ENCODE data around the gene ZNF778. TPM values are rescaled to one million over a fixed set of nuclear protein-coding genes. Genes with fewer than 3 reads are reported as not detected.

ZNF778 gene
- total and polyA plus RNA-seq, 2 of the 13 experiments (the other 11 are each of a cell fraction or from before 2014, with no cell fraction given): 3.8 to 7.2 TPM

GRCh38 chr16:89184933-89185794 is 32.3 kb upstream of the ZNF778 start (continued):
- TF ChIP-seq UBTF (CRISPR knock-in tag; IDR thresholded peaks at IDR 0.05) (peak; percentile 37), ATF4 (CRISPR knock-in tag; IDR thresholded peaks at IDR 0.05) (no peak), ZZZ3 (CRISPR knock-in tag; IDR thresholded peaks at IDR 0.05; ENCODE audit: borderline replicate concordance) (no peak), ZNF264 (CRISPR knock-in tag; IDR thresholded peaks at IDR 0.05) (0 out of 2 replicates have a peak, but pooled peaks have one; percentile 30), TOPORS (CRISPR knock-in tag; IDR thresholded peaks at IDR 0.05) (no peak), ZBTB40 (IDR thresholded peaks at IDR 0.05) (no peak), ZBTB40 (CRISPR knock-in tag; IDR thresholded peaks at IDR 0.05) (0 out of 2 replicates have a peak, but pooled peaks have one; percentile 27), MED8 (CRISPR knock-in tag; IDR thresholded peaks at IDR 0.05; ENCODE audit: insufficient replicate concordance) (no peak), ZNF367 (CRISPR knock-in tag; IDR thresholded peaks at IDR 0.05; ENCODE audit: borderline replicate concordance) (no peak), AGO1 (IDR thresholded peaks at IDR 0.05; ENCODE audit: low read depth, low read length, poor library complexity, severe bottlenecking) (peak; percentile 64), FOSL2 (CRISPR knock-in tag; IDR thresholded peaks at IDR 0.05) (no peak), RARG (CRISPR knock-in tag; IDR thresholded peaks at IDR 0.05; ENCODE audit: low read depth) (0 out of 2 replicates have a peak, but pooled peaks have one; percentile 41), ZBTB21 (CRISPR knock-in tag; IDR thresholded peaks at IDR 0.05) (no peak), ZMAT3 (CRISPR knock-in tag; conservative IDR thresholded peaks at IDR 0.05) (no peak)

Measured in HepG2 (cell line).